Activated naive CD8-positive, alpha-beta T cell treated with anti-CD3 and anti-CD28 coated beads, Interleukin-2, amount 50 U/mL, for 24 hours (primary cell): Measurements from ENCODE around the gene TNPO1.

Source experiments
- ATAC-seq: fragments of 150-1000 bp; cut with Tn5 transposase; one replicate; pipeline ENCODE4 v1.10.0; 2021
- DNase-seq: peaks from one replicate; pipeline ENCODE4 v3.0.0; 2021
- H3K27ac Mint-ChIP-seq: one replicate; pipeline ENCODE4 v1.8.0; 2021; ENCODE audit warnings: mild to moderate bottlenecking, mixed read lengths
- H3K27me3 Mint-ChIP-seq: one replicate; pipeline ENCODE4 v1.8.0; 2021; ENCODE audit warnings: mixed read lengths
- H3K36me3 Mint-ChIP-seq: one replicate; pipeline ENCODE4 v1.8.0; 2021; ENCODE audit warnings: low read depth, mixed read lengths
- H3K4me1 Mint-ChIP-seq: one replicate; pipeline ENCODE4 v1.8.0; 2021; ENCODE audit warnings: mixed read lengths
- H3K4me3 Mint-ChIP-seq: one replicate; pipeline ENCODE4 v1.8.0; 2021; ENCODE audit warnings: mild to moderate bottlenecking, moderate library complexity, mixed read lengths
- H3K9me3 Mint-ChIP-seq: one replicate; pipeline ENCODE4 v1.8.0; 2021; ENCODE audit warnings: mixed read lengths

The TNPO1 gene

GRCh38 chr5:72949481-72949880 is 133.0 kb downstream of the TNPO1 start:
- DNase-seq, result no peak
- Mint-ChIP-seq H3K36me3 (no peaks in the 10 kb centered on the region), H3K27ac (no peak overlapping the region), H3K4me1 (no peaks in the 10 kb centered on the region), H3K4me3 (no peak overlapping the region), H3K27me3 (peaks cover 39% of the 10 kb centered on the region), H3K9me3 (no peaks in the 10 kb centered on the region)
- ATAC-seq, result no peak

- no peak overlapping the region for H3K4me3 Mint-ChIP-seq
- peaks cover 49% of the 10 kb centered on the region for H3K27me3 Mint-ChIP-seq
- H3K4me1 Mint-ChIP-seq, result peaks cover 16% of the 10 kb centered on the region
- H3K36me3 Mint-ChIP-seq, result peaks cover 2% of the 10 kb centered on the region
- H3K9me3 Mint-ChIP-seq, result no peaks in the 10 kb centered on the region
- DNase-seq (no peak), ATAC-seq (no peak)
- H3K27ac Mint-ChIP-seq, result no peak overlapping the region
Observed at GRCh38 chr5:72951671-72952468, 135.4 kb downstream of the TNPO1 start.

DNA sequence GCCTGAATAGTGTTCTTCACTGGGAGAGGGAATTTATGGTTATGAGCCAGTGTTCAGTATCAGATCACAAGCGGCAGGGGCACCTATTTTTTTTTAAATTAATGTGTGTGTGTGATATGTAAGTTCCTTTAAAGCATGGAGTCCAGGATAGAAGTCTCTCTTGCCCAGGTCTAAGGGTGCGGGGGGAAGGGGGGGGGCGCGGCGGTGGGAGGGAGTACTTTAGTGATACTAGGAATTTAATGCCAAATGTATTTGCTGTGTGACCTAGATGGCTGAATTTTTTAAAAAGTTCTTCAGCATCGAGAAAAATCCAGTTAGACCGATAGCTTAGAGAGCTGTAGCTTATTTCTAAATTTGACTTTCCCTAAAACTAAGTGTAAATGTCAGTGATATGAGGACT is 137.9 kb downstream of the TNPO1 start:
- Mint-ChIP-seq H3K27ac (no peak overlapping the region), H3K9me3 (no peaks in the 10 kb centered on the region), H3K4me1 (peaks cover 21% of the 10 kb centered on the region), H3K4me3 (no peak overlapping the region), H3K36me3 (peaks cover 2% of the 10 kb centered on the region), H3K27me3 (peaks cover 55% of the 10 kb centered on the region)
- no peak for DNase-seq
- no peak for ATAC-seq

DNA sequence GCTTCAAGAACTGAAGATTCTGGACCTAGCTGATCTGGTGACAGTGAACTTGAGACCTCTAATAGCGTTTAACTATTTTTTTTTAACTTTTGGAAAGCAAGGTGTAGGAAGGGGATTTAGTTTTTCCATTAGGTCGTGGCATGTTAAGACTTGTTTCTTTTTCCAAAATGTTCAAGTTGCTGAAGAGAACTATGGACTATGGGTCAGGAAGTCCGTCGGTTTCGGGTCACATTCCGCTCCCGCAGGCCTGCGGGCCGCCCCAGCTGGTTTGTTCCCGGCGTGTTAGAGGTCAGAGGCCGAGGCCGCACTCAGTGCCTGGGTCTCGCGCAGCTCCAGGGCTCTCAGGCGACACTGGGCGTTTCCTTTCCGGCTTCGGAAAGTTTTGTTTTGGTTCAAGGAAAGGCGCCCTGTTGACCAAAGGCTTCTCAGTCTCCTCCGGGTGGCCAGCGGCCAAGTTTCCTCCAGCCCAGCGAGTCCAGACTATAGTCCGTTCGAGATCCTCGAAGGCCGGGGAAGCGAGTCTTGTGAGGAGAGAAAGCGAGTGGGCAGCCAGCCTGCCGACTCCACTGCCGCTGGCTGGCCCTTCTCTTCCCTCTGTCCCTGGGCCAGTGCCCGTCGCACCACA is 138.8 kb downstream of the TNPO1 start:
- ATAC-seq (peak; percentile 12), DNase-seq (no peak)
- peak overlapping the region; percentile 86 for H3K27ac Mint-ChIP-seq
- peaks cover 2% of the 10 kb centered on the region for H3K36me3 Mint-ChIP-seq
- H3K4me3 Mint-ChIP-seq, result peak overlapping the region; percentile 85
- H3K27me3 Mint-ChIP-seq, result peaks cover 63% of the 10 kb centered on the region
- H3K4me1 Mint-ChIP-seq, result peaks cover 21% of the 10 kb centered on the region
- H3K9me3 Mint-ChIP-seq, result no peaks in the 10 kb centered on the region

GRCh38 chr5:72955768-72956323 is 139.4 kb downstream of the TNPO1 start, which contains the start of gene FCHO2:
Gene FCHO2, plus strand, starts transcription at chr5:72956041. Its CDS starts 56 bp downstream, at chr5:72956097.
- H3K27ac Mint-ChIP-seq, result peak within 1 kb of the TSS; percentile 86
- H3K9me3 Mint-ChIP-seq, result no peaks in the 10 kb centered on the region
- H3K4me3 Mint-ChIP-seq, result peak within 1 kb of the TSS; percentile 85
- H3K4me1 Mint-ChIP-seq, result peaks cover 21% of the 10 kb centered on the region
- DNase-seq, result peak; percentile 99
- H3K27me3 Mint-ChIP-seq, result peaks cover 63% of the 10 kb centered on the region
- H3K36me3 Mint-ChIP-seq, result peaks cover 2% of the 10 kb centered on the region
- ATAC-seq, result peak; percentile 90

DNA sequence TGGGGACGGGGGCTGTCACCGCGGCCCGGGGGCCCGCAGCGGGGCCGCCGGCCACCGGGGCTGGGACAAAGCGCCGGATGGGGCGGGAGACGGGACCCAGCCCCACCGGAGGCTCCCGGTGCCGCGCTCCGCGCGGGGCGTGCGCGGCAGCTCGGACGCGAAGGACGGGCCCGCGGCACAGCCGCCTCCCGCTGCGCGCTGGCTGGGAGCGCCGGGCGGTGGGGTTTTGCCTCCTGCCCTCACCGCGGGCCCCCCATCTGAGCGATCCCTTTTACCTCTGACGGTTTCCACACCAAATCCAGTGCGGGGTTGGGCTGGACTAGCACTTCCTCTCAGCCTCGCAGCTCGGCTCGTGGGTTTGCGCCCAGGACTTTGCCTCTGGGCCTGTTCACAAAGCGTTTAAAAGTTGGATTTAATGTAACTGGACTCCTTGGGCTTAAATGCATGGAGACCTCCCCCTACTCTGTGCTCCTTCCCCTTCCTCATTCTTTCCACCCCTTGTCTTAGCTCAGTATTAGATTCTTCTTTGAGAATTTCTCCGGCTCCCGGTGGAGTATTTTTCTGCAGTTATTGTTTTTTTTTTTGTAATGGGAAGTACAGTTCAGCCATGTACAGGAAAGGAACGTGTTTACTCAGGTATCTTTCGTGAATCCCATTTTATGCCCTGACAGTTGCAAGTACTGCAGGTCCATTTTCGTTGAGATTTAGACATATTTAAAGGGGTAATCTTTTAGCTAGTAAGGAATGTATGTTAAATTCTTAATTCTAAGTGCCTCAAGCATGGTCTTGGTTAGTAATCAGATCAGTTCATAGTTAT is 140.1 kb downstream of the TNPO1 start:
- peaks cover 2% of the 10 kb centered on the region for H3K36me3 Mint-ChIP-seq
- H3K4me1 Mint-ChIP-seq, result peaks cover 21% of the 10 kb centered on the region
- peak; percentile 20 for DNase-seq
- H3K9me3 Mint-ChIP-seq, result no peaks in the 10 kb centered on the region
- peaks cover 59% of the 10 kb centered on the region for H3K27me3 Mint-ChIP-seq
- peak overlapping the region; percentile 82 for H3K4me3 Mint-ChIP-seq
- peak overlapping the region; percentile 48 for H3K27ac Mint-ChIP-seq
- peak; percentile 38 for ATAC-seq

GRCh38 chr5:72957337-72957736 is 140.9 kb downstream of the TNPO1 start:
- H3K9me3 Mint-ChIP-seq, result no peaks in the 10 kb centered on the region
- no peak for ATAC-seq
- H3K4me3 Mint-ChIP-seq, result peak overlapping the region; percentile 82
- H3K36me3 Mint-ChIP-seq, result peaks cover 2% of the 10 kb centered on the region
- DNase-seq, result no peak
- H3K27me3 Mint-ChIP-seq, result peaks cover 53% of the 10 kb centered on the region
- H3K4me1 Mint-ChIP-seq, result peaks cover 21% of the 10 kb centered on the region
- no peak overlapping the region for H3K27ac Mint-ChIP-seq

DNA sequence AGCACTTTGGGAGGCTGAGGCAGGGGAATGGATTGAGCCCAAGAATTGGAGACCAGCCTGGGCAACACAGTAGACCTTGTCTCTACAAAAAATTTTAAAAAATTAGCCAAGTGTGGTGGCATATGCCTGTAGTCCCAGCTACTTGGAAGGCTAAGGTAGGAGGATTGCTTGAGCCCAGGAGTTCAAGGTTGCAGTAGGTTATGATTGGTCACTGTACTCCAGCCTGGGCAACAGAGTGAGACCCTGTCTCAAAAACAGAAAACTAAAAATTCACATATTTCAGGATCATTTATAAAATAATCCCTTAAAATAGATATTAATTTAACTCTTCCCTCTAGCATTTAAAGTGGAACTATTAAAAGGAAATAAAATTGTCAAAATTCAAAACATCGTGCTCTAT is 142.8 kb downstream of the TNPO1 start:
- ATAC-seq (no peak), DNase-seq (no peak)
- Mint-ChIP-seq H3K27ac (no peak overlapping the region), H3K4me3 (no peak overlapping the region), H3K9me3 (no peaks in the 10 kb centered on the region), H3K36me3 (peaks cover 2% of the 10 kb centered on the region), H3K4me1 (peaks cover 21% of the 10 kb centered on the region), H3K27me3 (peaks cover 47% of the 10 kb centered on the region)
